HG03520 (cell line): Measurements from ENCODE around the gene COBLL1.

Source experiments
- ATAC-seq: cut with Tn5 transposase; IDR thresholded peaks from one replicate; pipeline ENCODE4 v1.9.1; 2021; ENCODE audit warnings: mild to moderate bottlenecking, moderate library complexity; ENCODE audit not compliant: unreplicated experiment

The COBLL1 gene

GRCh38 chr2:164760179-164760578, 81.4 kb downstream of the COBLL1 start:
- ATAC-seq, result no peak

GRCh38 chr2:164757934-164758695, 83.5 kb downstream of the COBLL1 start:
- ATAC-seq, result no peak

DNA sequence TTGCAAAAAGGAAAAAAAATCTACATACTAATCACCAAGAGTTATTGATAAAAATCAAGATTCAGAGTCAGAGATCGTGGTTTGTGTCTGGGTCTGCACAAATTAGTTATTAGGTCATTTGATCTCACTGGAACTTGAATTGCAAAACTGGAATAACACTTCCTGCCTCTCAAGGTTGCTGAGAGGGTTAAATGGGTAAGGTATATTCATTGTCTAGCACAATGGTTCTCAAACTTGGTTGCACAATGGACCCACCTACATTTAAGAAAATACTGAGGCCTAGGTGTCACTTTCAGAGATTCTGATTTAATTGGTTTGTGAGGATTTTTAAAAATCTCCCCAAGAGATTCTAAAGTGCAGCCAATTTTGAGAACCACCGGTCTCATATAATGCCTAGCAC, 84.8 kb downstream of the COBLL1 start:
- ATAC-seq, result no peak

GRCh38 chr2:164755952-164756351, 85.7 kb downstream of the COBLL1 start:
- ATAC-seq, result no peak

- ATAC-seq, result no peak
Observed at GRCh38 chr2:164754157-164755093, 87.2 kb downstream of the COBLL1 start.

- ATAC-seq, result no peak
Observed at GRCh38 chr2:164752956-164753355, 88.7 kb downstream of the COBLL1 start.

- no peak for ATAC-seq
Observed at GRCh38 chr2:164747783-164748433, 93.7 kb downstream of the COBLL1 start.

DNA sequence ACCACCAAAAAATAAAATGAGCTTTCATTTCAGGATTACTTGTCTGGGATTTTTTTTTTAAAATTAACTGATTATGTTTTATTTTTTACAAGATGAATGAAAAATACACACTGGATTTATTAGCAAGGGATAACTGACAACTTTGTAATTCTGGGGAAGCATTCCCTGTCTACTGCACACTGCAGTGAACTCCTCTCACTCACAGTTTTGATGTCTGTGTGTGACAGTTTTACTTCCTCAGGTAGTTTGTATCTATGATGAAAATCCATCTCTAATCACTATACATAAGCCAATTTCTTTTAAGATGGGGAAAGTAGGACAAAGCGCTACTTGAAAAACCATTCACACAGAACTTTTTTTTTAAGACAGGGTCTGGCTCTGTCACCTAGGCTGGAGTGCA, 94.5 kb downstream of the COBLL1 start:
- no peak for ATAC-seq

- no peak for ATAC-seq
Observed at GRCh38 chr2:164746713-164747112, 94.9 kb downstream of the COBLL1 start.

- ATAC-seq, result no peak
Observed at GRCh38 chr2:164745012-164745797, 96.4 kb downstream of the COBLL1 start.

DNA sequence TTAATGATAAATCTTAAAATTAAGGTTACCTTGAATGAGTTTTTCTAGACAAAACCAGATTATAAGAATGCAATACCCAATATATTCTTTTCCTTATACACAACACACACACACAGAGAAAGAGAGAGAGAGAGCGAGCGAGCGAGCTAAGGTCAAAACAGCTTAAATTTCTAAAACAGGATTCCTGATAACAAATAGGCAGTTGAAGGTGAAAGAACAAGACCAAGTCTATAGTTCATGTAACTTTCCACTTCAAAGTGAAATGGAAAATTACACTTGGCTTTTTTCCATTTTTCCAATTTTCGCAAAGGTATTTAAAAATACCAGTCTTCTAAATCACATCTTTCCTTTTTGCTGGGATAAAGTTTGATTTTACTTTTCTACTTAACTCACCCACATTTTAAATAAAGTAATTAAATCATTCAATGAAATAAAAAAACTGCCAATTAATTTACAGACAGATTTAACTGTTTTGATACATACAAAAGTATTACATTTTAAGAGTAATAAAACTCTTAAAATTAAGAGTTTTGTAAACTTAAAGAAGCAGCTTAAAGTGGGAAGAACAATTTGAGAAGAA, 98.8 kb downstream of the COBLL1 start:
- no peak for ATAC-seq

GRCh38 chr2:164739966-164740365, 101.7 kb downstream of the COBLL1 start:
- no peak for ATAC-seq

DNA sequence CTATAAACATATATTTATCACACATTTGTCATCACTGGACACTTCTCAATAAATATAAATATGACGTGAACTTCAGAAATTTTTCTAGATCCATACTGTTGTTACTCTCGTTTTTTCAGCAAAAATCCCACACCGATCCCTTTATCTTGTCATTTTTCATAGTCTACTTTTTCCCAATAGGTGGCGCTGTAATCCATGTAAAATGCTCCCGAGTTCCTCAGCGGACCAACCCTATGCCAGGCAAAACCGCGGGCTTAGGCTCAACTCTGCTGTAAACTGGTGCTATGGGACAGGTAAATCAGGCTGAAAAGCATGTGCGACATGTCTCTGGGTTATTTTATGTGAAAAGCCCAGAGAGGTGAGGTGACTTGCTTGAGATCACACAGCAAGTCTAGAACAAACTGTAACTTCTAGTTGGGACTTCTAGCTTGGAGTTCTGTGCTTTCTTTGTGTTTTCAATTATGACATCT, 104.0 kb downstream of the COBLL1 start:
- peak; percentile 71 for ATAC-seq

DNA sequence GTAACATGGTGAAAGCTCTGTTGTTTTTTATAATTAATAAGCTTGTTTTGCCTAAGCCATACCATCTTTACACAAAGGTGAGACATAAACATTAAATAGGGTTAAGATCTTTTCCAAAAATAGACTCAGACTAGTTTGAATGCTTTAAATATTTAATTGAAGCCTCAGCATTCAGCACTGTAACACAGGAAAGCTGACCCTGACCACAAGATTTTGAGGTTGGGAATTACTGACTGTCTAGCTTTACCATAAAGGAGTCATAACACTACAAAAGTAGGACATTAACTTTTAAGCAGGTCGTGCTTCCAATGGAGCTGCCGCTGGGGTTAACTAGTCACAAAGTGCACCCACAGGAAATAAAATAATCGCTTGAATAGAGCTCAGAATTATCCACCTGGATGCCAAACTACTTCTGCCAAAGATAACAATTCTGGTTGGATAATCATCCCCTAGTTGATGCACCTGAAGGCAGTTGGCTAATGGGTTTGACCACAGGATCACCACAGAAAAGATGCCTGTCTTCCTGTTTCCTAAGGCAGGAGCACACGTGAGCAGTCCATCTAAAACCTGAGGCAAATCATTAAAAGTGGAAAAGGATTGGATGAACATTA, 106.2 kb downstream of the COBLL1 start:
- ATAC-seq, result no peak

GRCh38 chr2:164734196-164734595, 107.4 kb downstream of the COBLL1 start:
- no peak for ATAC-seq

- no peak for ATAC-seq
Observed at GRCh38 chr2:164725542-164725941, 116.1 kb downstream of the COBLL1 start.

GRCh38 chr2:164722616-164723338, 118.8 kb downstream of the COBLL1 start:
- ATAC-seq, result no peak

DNA sequence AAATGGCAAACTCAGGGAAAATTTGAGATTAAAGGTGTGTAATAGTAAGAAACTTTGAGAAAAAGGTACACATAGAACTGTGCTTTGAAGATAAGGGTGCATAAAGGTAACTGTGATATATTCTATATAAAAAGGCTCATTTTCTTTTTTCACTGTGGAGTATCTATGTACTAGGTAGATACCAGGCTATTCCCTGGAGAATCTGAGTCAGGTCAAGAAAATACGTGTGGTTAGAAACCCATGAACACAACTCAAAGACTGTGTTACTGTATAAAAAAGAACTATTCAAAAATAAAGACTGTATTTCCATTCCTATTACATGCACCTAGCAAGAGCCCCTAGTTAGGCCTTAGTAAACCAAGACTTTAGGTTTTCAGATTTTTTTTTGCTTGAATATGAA, 120.2 kb downstream of the COBLL1 start:
- no peak for ATAC-seq
